SKM-1 treated with dmso at 0.1 percent for 144 hours (cell line): ENCODE measurements around the gene STAP2.

Experiments
- DNase-seq: peaks from one replicate; lab custom pipeline; 2025; ENCODE audit not compliant: unreplicated experiment; lab: John Stamatoyannopoulos, UW

The STAP2 gene

GRCh38 chr19:4338441-4339355 is at the start of gene STAP2:
Gene STAP2, minus strand, starts transcription at chr19:4338827. Its CDS starts 74 bp downstream, at chr19:4338753.
- DNase-seq = no peak

GRCh38 chr19:4386041-4386782 is 47.6 kb upstream of the STAP2 start:
- no peak for DNase-seq

GRCh38 chr19:4385291-4386040 is 46.8 kb upstream of the STAP2 start:
- DNase-seq = no peak

DNA sequence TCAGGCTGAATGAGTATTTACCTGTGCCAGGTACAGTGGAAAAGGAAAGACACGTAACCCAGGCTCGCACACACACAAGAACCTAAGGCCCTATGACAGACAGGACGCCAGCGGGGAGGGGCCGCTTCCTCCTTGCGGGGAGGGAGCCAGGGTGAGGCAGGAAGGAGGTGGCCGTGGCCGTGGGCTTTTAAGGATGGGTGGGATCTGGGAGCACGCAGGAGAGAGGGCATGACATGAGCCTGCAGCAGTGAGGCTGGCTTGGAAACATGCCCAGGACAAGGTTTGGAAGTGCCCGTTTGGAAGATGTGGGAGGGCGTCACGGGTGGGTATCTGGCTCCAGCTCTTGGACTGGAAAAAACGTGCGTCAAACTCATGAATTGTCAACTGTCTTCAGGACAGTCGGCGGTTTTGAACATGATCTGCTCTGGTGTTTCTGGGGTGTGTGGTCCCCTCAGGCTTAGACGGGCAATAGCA is 41.7 kb upstream of the STAP2 start:
- no peak for DNase-seq

DNA sequence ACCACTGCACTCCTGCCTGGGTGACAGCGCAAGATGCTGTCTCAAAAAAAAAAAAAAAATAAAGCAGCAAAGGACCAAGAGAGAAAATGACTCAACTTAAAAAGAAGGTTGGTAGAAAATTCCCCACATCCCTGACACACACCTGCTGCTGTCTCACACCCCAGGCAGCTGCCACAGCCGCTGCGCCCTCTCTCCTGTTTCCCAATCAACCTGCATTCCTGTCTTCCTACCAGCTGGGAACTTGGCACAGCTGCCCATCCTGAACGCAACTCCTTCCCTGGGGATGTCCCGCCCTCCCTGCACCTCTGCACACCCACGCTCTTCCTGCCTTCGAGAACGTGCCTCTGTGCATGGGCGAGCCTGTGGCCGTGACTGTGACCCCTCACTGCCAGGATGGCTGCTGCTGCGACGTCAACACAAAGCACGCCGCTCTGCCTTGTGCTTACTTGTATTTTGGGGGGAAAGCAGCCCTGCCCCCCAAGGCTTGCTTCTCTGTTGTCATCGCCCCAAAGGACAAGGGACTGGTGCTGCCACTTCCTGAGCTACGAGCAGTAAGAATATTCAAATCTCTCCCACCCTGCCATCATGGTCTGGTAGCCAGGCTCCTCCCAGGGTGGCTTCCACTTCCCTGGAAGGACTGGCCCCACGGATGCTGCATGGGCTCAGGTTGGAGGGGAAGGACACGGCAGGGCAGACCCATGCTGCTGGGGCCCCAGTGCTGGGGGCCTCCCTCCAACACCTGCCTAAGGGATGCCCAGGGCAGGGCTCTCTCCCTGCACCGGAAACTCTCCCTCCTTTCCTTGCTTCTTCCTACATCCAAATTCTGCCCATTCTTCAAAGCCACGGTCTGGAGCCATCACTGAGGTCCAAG is 41.0 kb upstream of the STAP2 start:
- no peak for DNase-seq

GRCh38 chr19:4378886-4379285 is 40.3 kb upstream of the STAP2 start:
- no peak for DNase-seq

DNA sequence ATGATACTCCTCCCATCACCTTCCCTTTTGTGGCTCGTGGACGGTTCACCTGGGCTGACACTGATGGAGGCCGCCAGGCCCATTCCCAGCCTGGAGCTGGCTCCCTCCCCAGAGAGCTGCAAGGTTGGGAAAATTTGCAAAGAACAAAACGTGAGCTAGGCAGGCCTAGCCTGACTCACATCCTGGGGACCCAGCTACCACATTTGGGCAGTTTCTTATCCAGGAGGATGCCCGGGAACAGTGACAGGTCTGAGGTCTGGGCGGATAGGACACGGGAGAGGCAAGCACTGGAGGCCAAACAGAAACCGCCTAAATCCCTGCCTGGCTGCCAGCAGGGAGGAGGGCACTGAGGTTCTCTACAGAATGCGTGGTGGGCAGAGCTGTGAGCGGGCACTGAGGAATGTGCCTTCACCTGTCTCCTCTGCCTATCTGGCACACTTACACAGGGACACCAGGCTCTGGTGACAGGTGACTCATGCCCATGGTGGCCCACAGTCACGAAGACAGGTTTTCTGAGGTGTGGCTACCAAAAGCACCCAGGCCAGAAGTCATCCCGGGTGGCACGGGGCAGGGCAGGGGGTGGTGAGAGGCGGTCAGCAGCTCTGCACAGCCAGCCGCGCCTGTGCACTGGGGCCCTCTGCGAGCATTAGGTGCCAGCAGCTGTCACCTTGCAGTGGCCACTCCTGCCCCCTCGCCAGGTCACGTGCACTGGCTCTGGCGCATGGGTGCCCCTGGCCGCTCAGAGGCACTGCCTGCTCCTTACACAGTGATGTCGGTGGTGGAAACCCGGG is 38.6 kb upstream of the STAP2 start:
- no peak for DNase-seq

GRCh38 chr19:4376671-4376990 is 38.0 kb upstream of the STAP2 start:
- no peak for DNase-seq

- no peak for DNase-seq
Observed at GRCh38 chr19:4376028-4376670, 37.5 kb upstream of the STAP2 start.

DNA sequence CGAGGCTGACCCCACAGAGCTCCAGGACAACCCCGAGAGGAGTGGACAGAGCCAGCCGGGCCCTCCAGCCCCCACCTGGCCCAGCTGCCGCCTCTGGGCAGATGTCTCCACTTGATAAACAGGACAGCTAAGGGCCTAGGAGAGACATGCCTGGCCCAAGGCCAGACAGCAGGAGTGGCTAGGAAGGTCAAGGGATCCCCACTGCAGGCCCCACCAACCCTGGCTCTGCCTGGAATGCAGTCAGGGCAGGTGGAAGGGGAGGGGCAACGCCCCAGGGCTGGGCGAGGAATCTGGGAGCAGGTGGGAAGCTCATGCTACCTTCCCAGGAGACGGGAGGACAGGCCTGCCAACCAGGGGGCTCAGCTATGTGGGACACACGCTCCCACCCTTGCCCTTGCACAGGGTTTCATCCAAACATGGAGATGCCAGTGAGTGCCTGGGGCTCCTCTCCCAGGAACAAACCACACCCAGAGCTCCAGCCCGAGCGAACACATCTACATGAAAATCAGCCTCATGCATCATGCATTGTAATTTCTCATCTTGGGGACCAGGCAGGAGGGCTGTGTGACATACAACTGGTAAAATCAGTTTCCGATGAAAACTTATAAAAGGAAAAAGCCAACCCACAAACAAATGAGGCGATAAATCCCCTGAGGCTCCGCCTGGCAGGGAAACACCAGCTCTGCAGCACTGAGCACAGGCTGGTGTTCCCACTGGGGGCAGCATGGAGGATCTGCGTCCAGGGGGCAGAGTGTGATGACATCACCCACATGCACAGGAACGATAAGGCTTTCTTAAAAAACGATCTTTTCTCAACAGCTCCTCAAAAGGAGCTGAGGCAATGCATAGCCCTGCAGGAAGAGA is 36.8 kb upstream of the STAP2 start:
- DNase-seq = no peak

DNA sequence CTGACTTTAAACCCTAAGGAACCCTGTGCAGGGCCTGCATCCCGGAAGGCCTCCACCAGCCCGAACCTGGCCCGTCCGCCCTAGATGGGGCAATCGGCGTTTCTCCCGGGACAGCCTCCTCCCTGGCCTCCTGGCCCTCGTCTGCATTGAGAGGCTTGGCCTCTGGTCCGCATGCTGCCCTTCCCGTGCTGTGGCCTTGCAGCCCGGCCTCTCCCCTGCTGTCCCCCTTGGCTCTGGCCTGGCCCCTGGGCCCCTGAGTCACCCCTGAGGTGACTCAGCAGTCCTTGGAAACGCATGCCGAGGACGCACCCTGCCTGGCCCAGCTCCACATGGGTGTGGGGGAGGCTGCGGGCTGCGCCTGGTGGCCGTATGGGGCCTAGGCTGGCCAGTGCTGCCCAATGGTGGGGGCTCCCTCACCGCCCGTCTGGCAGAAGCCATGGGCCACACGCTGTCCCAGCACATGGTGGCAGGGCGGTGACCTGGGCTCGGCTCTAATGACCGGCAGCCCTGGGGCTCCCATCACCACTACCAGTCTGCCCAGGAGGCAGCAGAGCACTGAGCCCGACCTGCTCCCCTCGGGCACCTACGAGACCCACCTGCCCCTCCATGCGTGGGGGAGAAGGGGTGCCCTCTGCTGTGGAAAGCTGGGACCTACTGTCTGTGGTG is 36.0 kb upstream of the STAP2 start:
- no peak for DNase-seq

- no peak for DNase-seq
Observed at GRCh38 chr19:4373601-4374497, 35.2 kb upstream of the STAP2 start.

GRCh38 chr19:4373013-4373367 is 34.4 kb upstream of the STAP2 start:
- no peak for DNase-seq

GRCh38 chr19:4372165-4373012 is 33.8 kb upstream of the STAP2 start:
- DNase-seq = no peak

GRCh38 chr19:4371247-4372164 is 32.9 kb upstream of the STAP2 start:
- DNase-seq = no peak
